Endothelial cell (in vitro differentiated cells): ENCODE measurements around the gene MSRB3. TPM values are rescaled to one million over a fixed set of nuclear protein-coding genes. Genes with fewer than 3 reads are reported as not detected.

ENCODE experiments used
- DNase-seq: peaks from one replicate; pipeline ENCODE4 v3.0.0; 2021; ENCODE audit warnings: low spot score
- H3K27ac Mint-ChIP-seq: one replicate; pipeline ENCODE4 v1.8.0; 2021; ENCODE audit warnings: mixed read lengths, inconsistent platforms; ENCODE audit not compliant: unreplicated experiment
- H3K27me3 Mint-ChIP-seq: one replicate; pipeline ENCODE4 v1.8.0; 2021; ENCODE audit warnings: mild to moderate bottlenecking, moderate library complexity, mixed read lengths, inconsistent platforms; ENCODE audit not compliant: unreplicated experiment
- H3K36me3 Mint-ChIP-seq: one replicate; pipeline ENCODE4 v1.8.0; 2021; ENCODE audit warnings: mild to moderate bottlenecking, low read depth, mixed read lengths, inconsistent platforms; ENCODE audit not compliant: unreplicated experiment
- H3K4me1 Mint-ChIP-seq: one replicate; pipeline ENCODE4 v1.8.0; 2021; ENCODE audit warnings: mild to moderate bottlenecking, mixed read lengths, inconsistent platforms; ENCODE audit not compliant: unreplicated experiment
- H3K4me3 Mint-ChIP-seq: one replicate; pipeline ENCODE4 v1.8.0; 2021; ENCODE audit warnings: mild to moderate bottlenecking, mixed read lengths, inconsistent platforms; ENCODE audit not compliant: unreplicated experiment
- H3K9me3 Mint-ChIP-seq: one replicate; pipeline ENCODE4 v1.8.0; 2021; ENCODE audit warnings: mixed read lengths, inconsistent platforms; ENCODE audit not compliant: unreplicated experiment
- total RNA-seq: library from RNA; stranded (reverse); fragmentation: NEBNext Ultra II Directional; extraction: Animal tissue kit (Norgen Biotek cat#: 25700); gene quantifications from one replicate; pipeline ENCODE4 v1.2.1, GENCODE V29; 2021; ENCODE audit not compliant: unreplicated experiment
- TF ChIP-seq, protein P1 (sequence below): fragments of 200-600 bp; sonication (generic); IDR thresholded peaks from one replicate; pipeline ENCODE4 v1.5.0; 2021; ENCODE audit warnings: antibody characterized with exemption; ENCODE audit not compliant: unreplicated experiment

MSRB3 gene
- total RNA-seq, 1 donor from 2014 or later = 19.9 TPM

DNA sequence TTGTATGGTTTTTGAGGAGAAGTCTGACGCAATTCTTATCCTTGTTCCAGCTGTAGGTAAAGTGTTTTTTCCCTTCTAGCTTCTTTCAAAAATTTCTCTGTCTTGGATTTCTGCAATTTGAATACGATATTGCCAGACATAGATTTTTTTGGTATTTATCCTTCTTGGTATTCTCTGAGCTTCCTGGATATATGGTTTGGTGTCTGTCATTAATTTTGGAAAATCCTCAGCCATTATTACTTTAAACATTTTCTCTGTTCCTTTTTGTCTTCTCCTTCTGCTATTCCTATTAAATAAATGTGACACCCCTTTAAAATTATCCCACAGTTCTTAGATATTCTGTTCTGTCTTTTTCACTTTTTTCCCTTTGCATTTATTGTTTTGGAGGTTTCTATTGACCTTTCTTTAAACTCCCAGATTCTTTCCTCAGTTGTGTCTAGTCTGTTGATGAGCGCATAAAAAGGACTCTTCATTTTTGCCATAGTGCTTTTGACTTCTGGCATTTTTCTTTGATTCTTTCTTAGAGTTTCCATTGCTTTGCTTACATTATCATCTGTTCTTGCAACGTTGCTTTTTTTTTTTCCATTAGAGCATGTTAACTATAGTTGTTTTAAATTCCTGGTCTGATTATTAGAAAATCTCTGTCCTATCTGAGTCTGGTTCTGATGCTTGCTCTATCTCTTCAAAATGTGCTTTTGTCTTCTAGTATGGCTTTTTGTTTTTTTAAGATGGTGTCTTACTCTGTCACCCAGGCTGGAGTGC is 129.1 kb downstream of the MSRB3 start:
- peaks cover 5% of the 10 kb centered on the region for H3K36me3 Mint-ChIP-seq
- no peaks in the 10 kb centered on the region for H3K4me1 Mint-ChIP-seq
- H3K9me3 Mint-ChIP-seq = no peaks in the 10 kb centered on the region
- TF ChIP-seq, protein P1, sequence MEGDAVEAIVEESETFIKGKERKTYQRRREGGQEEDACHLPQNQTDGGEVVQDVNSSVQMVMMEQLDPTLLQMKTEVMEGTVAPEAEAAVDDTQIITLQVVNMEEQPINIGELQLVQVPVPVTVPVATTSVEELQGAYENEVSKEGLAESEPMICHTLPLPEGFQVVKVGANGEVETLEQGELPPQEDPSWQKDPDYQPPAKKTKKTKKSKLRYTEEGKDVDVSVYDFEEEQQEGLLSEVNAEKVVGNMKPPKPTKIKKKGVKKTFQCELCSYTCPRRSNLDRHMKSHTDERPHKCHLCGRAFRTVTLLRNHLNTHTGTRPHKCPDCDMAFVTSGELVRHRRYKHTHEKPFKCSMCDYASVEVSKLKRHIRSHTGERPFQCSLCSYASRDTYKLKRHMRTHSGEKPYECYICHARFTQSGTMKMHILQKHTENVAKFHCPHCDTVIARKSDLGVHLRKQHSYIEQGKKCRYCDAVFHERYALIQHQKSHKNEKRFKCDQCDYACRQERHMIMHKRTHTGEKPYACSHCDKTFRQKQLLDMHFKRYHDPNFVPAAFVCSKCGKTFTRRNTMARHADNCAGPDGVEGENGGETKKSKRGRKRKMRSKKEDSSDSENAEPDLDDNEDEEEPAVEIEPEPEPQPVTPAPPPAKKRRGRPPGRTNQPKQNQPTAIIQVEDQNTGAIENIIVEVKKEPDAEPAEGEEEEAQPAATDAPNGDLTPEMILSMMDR = no peak
- DNase-seq = no peak
- H3K27ac Mint-ChIP-seq = no peak overlapping the region
- no peaks in the 10 kb centered on the region for H3K27me3 Mint-ChIP-seq
- H3K4me3 Mint-ChIP-seq = no peak overlapping the region

- peaks cover 5% of the 10 kb centered on the region for H3K36me3 Mint-ChIP-seq
- DNase-seq = no peak
- no peaks in the 10 kb centered on the region for H3K9me3 Mint-ChIP-seq
- H3K27ac Mint-ChIP-seq = no peak overlapping the region
- TF ChIP-seq, protein P1 = no peak
- no peaks in the 10 kb centered on the region for H3K27me3 Mint-ChIP-seq
- H3K4me1 Mint-ChIP-seq = peaks cover 1% of the 10 kb centered on the region
- no peak overlapping the region for H3K4me3 Mint-ChIP-seq
These were observed 130.0 kb downstream of the MSRB3 start for GRCh38 chr12:65408441-65408840.

- Mint-ChIP-seq H3K9me3 (no peaks in the 10 kb centered on the region), H3K36me3 (peaks cover 2% of the 10 kb centered on the region), H3K27ac (no peak overlapping the region), H3K27me3 (peaks cover 2% of the 10 kb centered on the region), H3K4me3 (no peak overlapping the region), H3K4me1 (peaks cover 10% of the 10 kb centered on the region)
- TF ChIP-seq, protein P1 = no peak
- DNase-seq = no peak
These were observed 131.2 kb downstream of the MSRB3 start for GRCh38 chr12:65409726-65410125.

- Mint-ChIP-seq H3K4me3 (no peak overlapping the region), H3K9me3 (no peaks in the 10 kb centered on the region), H3K27ac (no peak overlapping the region), H3K27me3 (peaks cover 4% of the 10 kb centered on the region), H3K36me3 (peaks cover 4% of the 10 kb centered on the region), H3K4me1 (peaks cover 13% of the 10 kb centered on the region)
- TF ChIP-seq, protein P1 = no peak
- DNase-seq = no peak
These were observed 132.7 kb downstream of the MSRB3 start for GRCh38 chr12:65411171-65411570.

DNA sequence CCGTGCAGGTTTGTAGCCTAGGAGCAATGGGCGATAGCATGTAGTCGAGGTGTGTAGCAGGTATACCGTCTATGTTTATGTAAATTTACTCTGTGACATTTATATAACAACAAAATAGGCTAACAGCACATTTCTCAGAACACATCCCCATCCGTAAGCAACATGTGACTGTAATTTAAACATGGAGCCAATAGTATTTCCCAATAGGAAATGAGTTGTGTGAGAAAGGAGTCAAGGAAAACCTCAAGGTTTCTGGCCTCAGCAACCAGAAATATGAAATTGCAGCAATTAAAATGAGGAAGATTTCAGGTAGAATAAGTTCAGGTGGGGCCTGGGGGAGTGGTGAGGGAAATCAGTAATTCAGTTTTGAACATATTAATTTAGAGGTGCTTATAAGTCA is 136.0 kb downstream of the MSRB3 start:
- DNase-seq = no peak
- H3K4me3 Mint-ChIP-seq = no peak overlapping the region
- H3K27me3 Mint-ChIP-seq = peaks cover 4% of the 10 kb centered on the region
- H3K27ac Mint-ChIP-seq = no peak overlapping the region
- H3K9me3 Mint-ChIP-seq = no peaks in the 10 kb centered on the region
- TF ChIP-seq, protein P1 = no peak
- H3K4me1 Mint-ChIP-seq = peaks cover 13% of the 10 kb centered on the region
- peaks cover 16% of the 10 kb centered on the region for H3K36me3 Mint-ChIP-seq
